Hepatocyte (in vitro differentiated cells): ENCODE data around the gene NEURL4.

Experiments used
- CTCF ChIP-seq: fragments of 200-600 bp; sonication (generic); IDR thresholded peaks from 2 replicates; pipeline ENCODE4 v1.5.1; 2016; ENCODE audit warnings: antibody characterized with exemption, mild to moderate bottlenecking; ENCODE audit not compliant: poor library complexity
- EZH2 ChIP-seq: fragments of 200-600 bp; sonication (generic); IDR thresholded peaks from 2 replicates; pipeline ENCODE4 v1.6.1; 2016; ENCODE audit warnings: antibody characterized with exemption, mild to moderate bottlenecking, borderline replicate concordance

DNA sequence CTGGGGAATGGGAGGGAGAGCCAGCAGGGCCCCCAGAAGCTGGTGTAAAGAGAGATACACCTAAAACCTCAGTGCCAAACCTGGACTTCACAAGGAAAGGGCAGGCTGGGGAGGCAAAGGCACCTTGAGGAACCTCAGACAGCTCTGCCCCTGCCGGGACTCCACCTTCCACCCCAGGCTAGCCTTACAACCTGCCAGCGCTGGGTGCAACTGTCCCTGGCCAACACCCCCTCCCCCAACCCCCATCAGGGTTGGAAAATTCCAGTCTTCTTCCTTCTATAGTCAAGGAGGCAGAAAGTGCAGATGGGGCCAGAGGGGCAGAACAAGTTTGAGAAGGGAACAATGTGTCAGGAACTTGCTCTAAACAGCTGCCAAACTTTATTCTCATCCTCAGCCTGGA lies 36.9 kb downstream of the NEURL4 start:
- TF ChIP-seq CTCF: no peak
- TF ChIP-seq EZH2: no peak
